Measurements from ENCODE around the gene STX16. TPM values are rescaled to one million over a fixed set of nuclear protein-coding genes. Genes with fewer than 3 reads are reported as not detected.
A peak's percentile ranks its signal among the peaks of the same experiment; 100 is the strongest.

The STX16 gene
- total RNA-seq, 2 donors from 2014 or later, result 153 to 154 TPM

DNA sequence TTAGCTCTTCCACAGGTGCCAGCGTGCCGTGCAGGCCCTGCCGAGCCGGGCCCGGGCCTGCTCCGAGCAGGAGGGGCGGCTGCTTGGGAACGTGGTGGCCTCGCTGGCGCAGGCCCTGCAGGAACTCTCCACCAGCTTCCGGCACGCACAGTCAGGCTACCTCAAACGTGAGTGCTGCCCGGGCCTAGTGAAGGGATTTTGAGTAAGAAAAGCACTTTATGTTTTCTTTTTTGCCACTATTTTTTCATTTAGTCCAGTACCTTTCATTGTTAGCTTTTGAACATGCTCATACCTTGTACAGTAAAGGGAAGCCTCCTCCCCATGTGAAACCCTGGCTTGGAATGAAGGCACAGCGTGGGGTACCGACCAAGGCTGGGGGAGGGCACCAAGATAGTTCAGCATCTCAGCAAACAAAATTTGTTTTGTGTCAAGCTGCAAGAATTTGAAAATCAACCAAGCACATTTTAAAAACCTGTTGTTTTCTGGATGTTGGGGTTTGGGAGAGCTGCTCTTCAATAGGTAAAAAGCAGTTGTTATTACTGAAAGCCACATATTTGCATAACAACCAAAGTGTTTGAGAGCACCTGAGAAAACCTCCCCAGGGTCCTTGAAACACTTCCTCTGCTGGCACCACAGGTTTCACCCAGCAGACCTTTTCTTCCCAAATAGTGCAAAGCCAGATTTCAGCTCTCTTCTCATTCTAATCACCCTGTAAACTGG lies 18.4 kb downstream of the STX16 start:
- Mint-ChIP-seq H3K9me3 (no peaks in the 10 kb centered on the region), H3K4me1 (ENCODE audit: low read depth) (peaks cover 26% of the 10 kb centered on the region), H3K36me3 (ENCODE audit: insufficient read depth in 2 of 2) (peaks cover 6 to 11% of the 10 kb centered on the region in 2 donors), H3K27ac (no peak overlapping the region), H3K27me3 (ENCODE audit: low read depth) (no peaks in the 10 kb centered on the region), H3K4me3 (no peak overlapping the region)
- no peak for ATAC-seq (replicated peaks in 1 of 2)
- no peak for DNase-seq

DNA sequence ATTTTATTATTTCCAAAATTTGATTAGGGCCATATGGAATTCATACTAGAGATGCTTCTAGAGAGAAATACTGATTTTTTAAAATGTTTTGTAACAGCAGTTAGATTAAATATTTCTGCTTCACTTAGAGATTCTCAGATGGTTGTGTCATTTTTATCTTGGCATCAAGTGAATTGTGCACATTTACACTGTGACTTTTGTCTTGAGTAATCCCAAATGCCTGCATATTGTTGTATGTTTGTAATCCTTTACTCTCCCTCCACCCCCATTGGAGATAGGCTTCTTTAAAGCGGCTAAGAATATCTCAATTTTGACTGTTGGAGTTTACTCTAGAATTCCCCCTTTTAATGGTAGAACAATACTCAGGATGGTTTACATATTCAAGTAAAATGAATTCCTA lies 19.0 kb downstream of the STX16 start:
- Mint-ChIP-seq H3K27me3 (ENCODE audit: low read depth) (no peaks in the 10 kb centered on the region), H3K27ac (peak overlapping the region; percentile 39), H3K4me3 (no peak overlapping the region), H3K4me1 (ENCODE audit: low read depth) (peaks cover 20% of the 10 kb centered on the region), H3K36me3 (ENCODE audit: insufficient read depth in 2 of 2) (peaks cover 6 to 11% of the 10 kb centered on the region in 2 donors), H3K9me3 (no peaks in the 10 kb centered on the region)
- DNase-seq (no peak), ATAC-seq (replicated peaks in 1 of 2) (no peak)

DNA sequence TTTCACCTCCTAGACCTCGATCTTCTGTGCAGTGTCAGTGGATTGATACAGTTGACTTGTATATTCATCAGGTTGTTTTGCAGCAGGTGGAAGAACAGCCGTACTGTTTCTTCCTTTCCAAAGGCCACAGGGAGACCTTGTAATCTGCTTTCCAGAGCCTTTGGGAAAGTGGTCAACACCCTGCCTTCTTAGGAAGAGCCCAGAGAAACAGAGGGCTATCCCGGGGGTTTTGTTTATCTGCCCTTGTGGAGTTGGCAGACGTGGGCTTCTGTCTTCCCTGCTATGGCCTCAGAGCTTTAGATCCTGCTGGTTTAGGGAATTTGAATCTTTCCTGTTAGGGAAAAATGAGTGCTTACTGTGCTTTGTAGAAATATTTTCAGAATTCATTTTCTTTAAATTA lies 19.6 kb downstream of the STX16 start:
- no peak for DNase-seq
- ATAC-seq (replicated peaks in 1 of 2), result no peak
- H3K4me1 Mint-ChIP-seq (ENCODE audit: low read depth), result peaks cover 14% of the 10 kb centered on the region
- H3K27me3 Mint-ChIP-seq (ENCODE audit: low read depth), result no peaks in the 10 kb centered on the region
- no peaks in the 10 kb centered on the region for H3K9me3 Mint-ChIP-seq
- no peak overlapping the region for H3K4me3 Mint-ChIP-seq
- peaks cover 6 to 16% of the 10 kb centered on the region in 2 donors for H3K36me3 Mint-ChIP-seq (ENCODE audit: insufficient read depth in 2 of 2)
- peak overlapping the region; percentile 39 for H3K27ac Mint-ChIP-seq

DNA sequence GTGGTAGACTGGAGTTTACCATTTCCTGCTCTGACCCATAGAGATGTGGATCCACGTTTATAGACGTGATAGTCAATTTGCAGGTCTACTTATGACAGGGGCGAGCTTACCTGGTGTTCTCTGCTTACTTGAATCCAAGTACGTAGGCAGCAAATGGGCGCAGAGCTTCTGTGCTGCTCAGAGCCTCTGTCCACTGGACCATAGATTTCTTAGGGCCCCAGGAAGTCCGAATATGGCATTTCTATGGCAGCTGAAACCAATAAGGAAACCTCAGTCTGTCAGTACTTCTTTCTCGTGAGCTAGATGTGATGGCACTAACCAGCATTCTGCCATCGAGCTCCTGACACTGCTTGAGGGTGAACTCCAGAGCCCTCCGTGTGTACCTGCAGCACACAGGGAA lies 22.0 kb downstream of the STX16 start:
- peaks cover 5% of the 10 kb centered on the region for H3K4me1 Mint-ChIP-seq (ENCODE audit: low read depth)
- DNase-seq, result no peak
- no peaks in the 10 kb centered on the region for H3K27me3 Mint-ChIP-seq (ENCODE audit: low read depth)
- peaks cover 5 to 20% of the 10 kb centered on the region in 2 donors for H3K36me3 Mint-ChIP-seq (ENCODE audit: insufficient read depth in 2 of 2)
- no peak overlapping the region for H3K4me3 Mint-ChIP-seq
- no peaks in the 10 kb centered on the region for H3K9me3 Mint-ChIP-seq
- H3K27ac Mint-ChIP-seq, result peak overlapping the region; percentile 66
- no peak for ATAC-seq (replicated peaks in 1 of 2)

DNA sequence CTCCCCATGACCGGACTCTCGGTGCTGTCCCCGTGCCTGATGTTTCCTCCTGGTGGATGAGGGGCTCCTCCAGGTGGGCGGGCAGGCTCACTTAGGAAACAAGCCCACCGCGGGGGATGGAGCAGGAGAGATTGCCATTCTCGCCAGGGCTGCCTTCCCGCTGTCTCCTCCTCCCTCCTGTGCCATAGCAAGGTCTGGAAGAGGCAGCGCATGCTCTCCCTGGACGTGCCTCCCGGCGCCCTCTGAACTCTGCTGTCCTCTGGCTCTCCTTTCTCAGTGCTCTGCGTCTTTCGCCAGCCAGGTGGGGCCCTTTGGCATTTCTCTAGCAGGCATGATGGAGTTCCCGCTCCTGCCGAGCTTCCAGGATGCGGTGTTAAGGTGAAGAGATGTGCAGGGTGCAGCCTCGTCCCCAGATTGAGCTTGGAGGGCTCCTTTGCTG lies 24.1 kb downstream of the STX16 start:
- Mint-ChIP-seq H3K36me3 (ENCODE audit: insufficient read depth in 2 of 2) (peaks cover 5 to 21% of the 10 kb centered on the region in 2 donors), H3K9me3 (no peaks in the 10 kb centered on the region), H3K4me1 (ENCODE audit: low read depth) (peaks cover 3% of the 10 kb centered on the region), H3K4me3 (no peak overlapping the region), H3K27ac (no peak overlapping the region), H3K27me3 (ENCODE audit: low read depth) (no peaks in the 10 kb centered on the region)
- DNase-seq (no peak), ATAC-seq (replicated peaks in 1 of 2) (no peak)

DNA sequence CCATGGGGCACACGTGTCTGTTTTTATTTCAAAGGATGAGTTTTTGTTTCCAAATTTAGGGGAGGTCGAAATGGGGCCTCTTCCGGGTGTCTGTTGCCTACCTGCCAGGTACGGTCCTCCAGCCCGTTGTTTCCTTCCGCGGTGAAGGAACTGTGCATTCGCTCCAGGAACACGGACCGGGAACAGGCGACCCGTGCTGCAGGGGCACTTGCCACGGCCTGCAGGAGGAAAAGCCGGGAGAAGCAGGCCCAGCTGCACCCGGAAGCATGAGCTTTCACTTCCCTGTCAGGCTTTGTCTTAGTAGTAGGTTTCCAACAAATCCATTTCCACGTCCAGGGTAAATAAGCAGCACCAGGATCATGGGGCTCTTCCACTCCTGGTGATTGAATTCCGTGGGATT lies 24.6 kb downstream of the STX16 start:
- ATAC-seq (replicated peaks in 1 of 2) (no peak), DNase-seq (no peak)
- H3K36me3 Mint-ChIP-seq (ENCODE audit: insufficient read depth in 2 of 2), result peaks cover 5 to 18% of the 10 kb centered on the region in 2 donors
- H3K27me3 Mint-ChIP-seq (ENCODE audit: low read depth), result no peaks in the 10 kb centered on the region
- no peaks in the 10 kb centered on the region for H3K9me3 Mint-ChIP-seq
- H3K4me3 Mint-ChIP-seq, result no peak overlapping the region
- H3K4me1 Mint-ChIP-seq (ENCODE audit: low read depth), result no peaks in the 10 kb centered on the region
- H3K27ac Mint-ChIP-seq, result no peak overlapping the region

DNA sequence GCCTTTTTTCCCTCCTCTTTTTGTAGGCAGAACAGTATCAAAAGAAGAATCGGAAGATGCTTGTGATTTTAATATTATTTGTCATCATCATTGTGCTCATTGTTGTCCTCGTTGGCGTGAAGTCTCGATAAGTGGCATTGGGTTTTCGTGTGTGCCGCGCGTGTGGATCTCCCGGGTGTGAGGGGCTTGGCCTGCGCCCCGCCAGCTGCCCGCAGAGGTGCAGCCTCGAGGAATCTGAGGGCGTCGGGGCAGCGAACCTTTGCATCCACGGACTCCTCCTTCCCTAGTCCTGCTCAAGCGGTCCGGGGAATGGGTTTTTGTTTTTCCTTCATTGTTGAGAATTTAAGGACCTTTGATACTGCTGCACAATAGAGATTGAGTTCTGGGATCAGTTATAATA lies 25.1 kb downstream of the STX16 start:
- no peaks in the 10 kb centered on the region for H3K27me3 Mint-ChIP-seq (ENCODE audit: low read depth)
- no peak overlapping the region for H3K27ac Mint-ChIP-seq
- no peaks in the 10 kb centered on the region for H3K4me1 Mint-ChIP-seq (ENCODE audit: low read depth)
- DNase-seq (no peak), ATAC-seq (replicated peaks in 1 of 2) (no peak)
- H3K36me3 Mint-ChIP-seq (ENCODE audit: insufficient read depth in 2 of 2), result peaks cover 3 to 16% of the 10 kb centered on the region in 2 donors
- no peaks in the 10 kb centered on the region for H3K9me3 Mint-ChIP-seq
- no peak overlapping the region for H3K4me3 Mint-ChIP-seq

DNA sequence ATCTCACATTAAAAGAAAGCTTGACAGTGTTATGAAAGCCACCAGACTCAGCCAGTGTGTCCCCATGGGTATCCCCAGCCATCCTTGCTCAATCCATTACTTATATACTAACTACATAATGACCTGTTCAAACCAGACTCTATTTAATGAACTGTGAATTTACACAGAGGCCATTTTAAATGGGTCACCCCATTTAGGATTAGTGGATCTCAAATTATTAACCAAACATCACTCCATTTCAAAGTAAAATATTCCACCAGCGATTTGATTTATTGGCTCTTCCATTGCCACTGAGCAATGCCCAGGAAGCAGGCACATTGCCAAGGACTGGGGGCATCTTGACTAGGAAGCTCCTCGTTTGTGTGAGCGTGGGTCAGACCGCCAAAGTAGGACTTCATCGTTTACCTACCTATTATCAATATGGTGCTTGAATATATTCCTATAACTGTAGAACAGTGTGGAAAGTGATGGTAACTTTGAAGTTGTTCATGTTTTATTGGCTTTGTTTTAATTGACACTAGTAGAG lies 26.1 kb downstream of the STX16 start:
- Mint-ChIP-seq H3K4me1 (ENCODE audit: low read depth) (no peaks in the 10 kb centered on the region), H3K9me3 (no peaks in the 10 kb centered on the region), H3K4me3 (no peak overlapping the region), H3K27me3 (ENCODE audit: low read depth) (no peaks in the 10 kb centered on the region), H3K36me3 (ENCODE audit: insufficient read depth in 2 of 2) (peaks cover 2 to 15% of the 10 kb centered on the region in 2 donors), H3K27ac (no peak overlapping the region)
- ATAC-seq (replicated peaks in 1 of 2), result no peak
- no peak for DNase-seq

DNA sequence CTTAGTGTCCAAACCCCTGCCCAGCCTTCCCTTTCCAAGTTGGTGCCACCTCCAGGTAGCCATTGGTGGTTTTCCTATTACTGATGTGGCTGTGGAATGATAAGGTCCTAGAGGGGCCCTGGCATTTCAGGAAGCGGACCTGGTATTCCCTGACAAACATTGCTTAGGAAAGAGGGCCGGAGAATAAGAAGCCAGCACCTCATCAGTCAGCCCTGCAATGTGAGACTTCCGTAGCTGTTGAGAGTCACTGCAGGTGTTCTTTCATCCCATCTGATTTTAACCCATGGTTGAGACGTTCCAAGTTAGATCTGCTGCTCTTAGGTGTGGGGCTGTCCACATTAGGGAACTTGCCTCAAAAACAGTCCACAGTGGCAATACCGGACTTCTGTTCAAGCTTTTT lies 26.7 kb downstream of the STX16 start:
- Mint-ChIP-seq H3K36me3 (ENCODE audit: insufficient read depth in 2 of 2) (peaks cover 2 to 15% of the 10 kb centered on the region in 2 donors), H3K27me3 (ENCODE audit: low read depth) (no peaks in the 10 kb centered on the region), H3K4me3 (no peak overlapping the region), H3K27ac (peak overlapping the region; percentile 54), H3K9me3 (no peaks in the 10 kb centered on the region), H3K4me1 (ENCODE audit: low read depth) (no peaks in the 10 kb centered on the region)
- DNase-seq (no peak), ATAC-seq (replicated peaks in 1 of 2) (no peak)

DNA sequence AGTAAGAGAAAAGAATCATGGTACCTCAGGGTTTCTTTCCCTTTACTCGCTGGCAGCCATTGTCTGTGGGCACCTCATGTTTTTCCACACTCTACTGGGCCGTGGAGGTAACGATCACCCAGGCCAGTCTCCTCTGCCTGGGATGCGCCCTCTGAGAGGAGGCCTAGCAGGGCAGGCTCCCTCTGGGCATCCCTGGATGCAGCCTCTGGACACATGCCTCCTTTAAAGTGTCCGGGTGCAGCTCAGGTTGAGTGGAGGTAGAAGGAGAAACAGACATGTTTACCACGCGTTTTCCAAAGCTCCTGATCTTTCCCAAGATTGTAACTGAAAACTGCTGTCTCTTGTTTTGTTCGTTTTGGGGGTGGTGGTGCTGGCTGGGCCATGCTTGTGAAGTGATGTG lies 27.7 kb downstream of the STX16 start:
- ATAC-seq (replicated peaks in 1 of 2) (no peak), DNase-seq (no peak)
- Mint-ChIP-seq H3K4me3 (no peak overlapping the region), H3K4me1 (ENCODE audit: low read depth) (no peaks in the 10 kb centered on the region), H3K27me3 (ENCODE audit: low read depth) (no peaks in the 10 kb centered on the region), H3K27ac (no peak overlapping the region), H3K36me3 (ENCODE audit: insufficient read depth in 2 of 2) (peaks cover 2 to 15% of the 10 kb centered on the region in 2 donors), H3K9me3 (no peaks in the 10 kb centered on the region)

DNA sequence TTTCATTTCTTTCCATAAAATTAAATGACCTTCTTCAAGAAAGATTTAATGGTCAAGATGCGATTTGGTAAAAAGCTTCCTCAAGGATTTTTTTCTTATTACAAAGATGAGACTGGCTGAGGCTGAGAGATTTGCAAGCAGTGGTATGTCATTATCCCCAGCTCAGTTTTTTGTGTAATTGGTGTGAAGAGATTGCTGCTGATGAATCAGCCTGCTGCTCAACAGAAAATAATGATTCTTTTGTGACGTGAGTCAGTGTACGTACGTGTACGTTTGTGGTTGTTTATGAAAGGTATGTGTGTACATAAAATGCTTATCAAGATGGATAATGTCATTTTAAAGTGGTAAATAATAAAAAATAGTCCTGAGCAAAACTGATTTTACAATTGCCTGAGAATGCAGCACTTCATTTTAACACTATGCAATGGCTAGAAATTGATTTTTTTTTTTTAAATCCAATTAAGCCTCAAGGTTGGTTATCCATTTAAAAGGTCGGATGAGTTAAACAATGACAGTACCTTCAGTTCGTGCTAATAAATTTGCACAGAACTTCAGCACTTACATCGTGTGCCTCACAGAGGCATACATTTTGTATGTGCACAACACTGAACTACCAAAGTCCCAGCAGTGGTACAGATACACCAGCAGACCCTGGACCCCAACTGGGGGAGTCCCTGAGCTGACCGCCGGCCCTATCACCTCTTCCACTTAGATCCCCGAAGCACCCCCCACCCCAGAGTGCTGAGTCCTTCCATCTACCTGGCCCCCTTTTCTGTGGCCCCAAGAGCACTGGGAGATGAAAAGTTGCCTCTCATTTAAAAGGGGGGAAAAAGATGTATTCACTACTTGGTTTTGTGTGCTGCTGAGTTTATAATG lies 31.8 kb downstream of the STX16 start:
- no peak overlapping the region for H3K27ac Mint-ChIP-seq
- ATAC-seq (replicated peaks in 1 of 2), result no peak
- peaks cover 0 to 1% of the 10 kb centered on the region in 2 donors for H3K36me3 Mint-ChIP-seq (ENCODE audit: insufficient read depth in 2 of 2)
- H3K4me3 Mint-ChIP-seq, result no peak overlapping the region
- DNase-seq, result no peak
- no peaks in the 10 kb centered on the region for H3K27me3 Mint-ChIP-seq (ENCODE audit: low read depth)
- no peaks in the 10 kb centered on the region for H3K4me1 Mint-ChIP-seq (ENCODE audit: low read depth)
- no peaks in the 10 kb centered on the region for H3K9me3 Mint-ChIP-seq

DNA sequence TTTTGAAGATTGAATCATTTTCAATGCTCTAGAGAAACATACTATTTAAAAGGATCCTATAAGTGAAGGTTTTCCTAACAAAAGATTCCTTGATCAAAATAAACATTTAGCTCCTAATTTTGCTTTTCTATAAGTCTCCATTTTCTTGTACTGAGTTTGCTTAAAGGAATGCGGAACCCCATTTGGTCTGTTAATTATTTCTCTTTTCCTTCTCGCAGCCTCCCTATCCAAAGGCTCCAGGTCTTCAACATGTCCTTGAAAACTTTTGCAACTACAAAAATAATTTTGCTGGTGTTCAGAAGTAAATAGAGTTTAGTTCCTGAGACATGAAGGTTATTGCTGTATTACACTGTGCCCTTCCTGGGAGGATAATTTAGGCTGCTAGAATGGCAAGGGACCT lies 33.2 kb downstream of the STX16 start:
- H3K27me3 Mint-ChIP-seq (ENCODE audit: low read depth), result no peaks in the 10 kb centered on the region
- no peak overlapping the region for H3K27ac Mint-ChIP-seq
- H3K4me3 Mint-ChIP-seq, result no peak overlapping the region
- no peaks in the 10 kb centered on the region for H3K4me1 Mint-ChIP-seq (ENCODE audit: low read depth)
- DNase-seq (no peak), ATAC-seq (replicated peaks in 1 of 2) (no peak)
- H3K9me3 Mint-ChIP-seq, result no peaks in the 10 kb centered on the region
- peaks cover 1% of the 10 kb centered on the region in 2 donors for H3K36me3 Mint-ChIP-seq (ENCODE audit: insufficient read depth in 2 of 2)

DNA sequence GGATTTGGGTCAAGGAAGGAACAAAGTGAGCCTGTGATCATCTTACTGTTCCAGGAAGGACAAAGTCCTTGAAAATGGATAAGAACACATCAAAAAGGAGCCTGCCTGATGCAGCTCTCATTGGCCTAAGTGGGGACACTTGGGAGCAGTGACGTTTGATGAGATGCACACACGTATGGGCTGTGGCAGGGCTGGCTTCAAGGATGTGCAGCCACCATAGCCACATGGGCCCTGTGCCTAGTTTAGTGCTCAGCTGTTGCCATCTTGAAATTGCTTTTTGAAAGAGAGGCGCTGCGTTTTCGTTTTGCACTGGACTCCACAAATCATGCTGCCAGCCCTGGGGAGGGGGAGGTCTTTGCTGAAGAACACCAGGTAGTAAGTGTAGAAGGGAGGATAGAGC lies 34.9 kb downstream of the STX16 start:
- H3K9me3 Mint-ChIP-seq, result no peaks in the 10 kb centered on the region
- peaks cover 0 to 1% of the 10 kb centered on the region in 2 donors for H3K36me3 Mint-ChIP-seq (ENCODE audit: insufficient read depth in 2 of 2)
- DNase-seq, result no peak
- no peak for ATAC-seq (replicated peaks in 1 of 2)
- H3K27ac Mint-ChIP-seq, result no peak overlapping the region
- no peak overlapping the region for H3K4me3 Mint-ChIP-seq
- H3K27me3 Mint-ChIP-seq (ENCODE audit: low read depth), result no peaks in the 10 kb centered on the region
- H3K4me1 Mint-ChIP-seq (ENCODE audit: low read depth), result no peaks in the 10 kb centered on the region

Measured in activated T-cell treated with anti-CD3 and anti-CD28 coated beads, Interleukin-2, amount 50 U/mL, for 72 hours (primary cell).